Progenitor cell of endocrine pancreas (in vitro differentiated cells): ENCODE data around the gene MYO10. TPM values are rescaled to one million over a fixed set of nuclear protein-coding genes. Genes with fewer than 3 reads are reported as not detected.

Experiments
- DNase-seq: peaks from one replicate; pipeline ENCODE4 v3.0.0; 2021; ENCODE audit warnings: low spot score; ENCODE audit not compliant: unreplicated experiment
- H3K27ac Mint-ChIP-seq: 2 replicates; pipeline ENCODE4 v1.8.0; 2021; ENCODE audit warnings: mild to moderate bottlenecking, moderate library complexity, mixed read lengths
- H3K27me3 Mint-ChIP-seq: 2 replicates; pipeline ENCODE4 v1.8.0; 2021; ENCODE audit warnings: mixed read lengths
- H3K36me3 Mint-ChIP-seq: 2 replicates; pipeline ENCODE4 v1.8.0; 2022; ENCODE audit warnings: mixed read lengths; ENCODE audit not compliant: insufficient read depth
- H3K4me1 Mint-ChIP-seq: 2 replicates; pipeline ENCODE4 v1.8.0; 2021; ENCODE audit warnings: low read depth, mixed read lengths
- H3K4me3 Mint-ChIP-seq: 2 replicates; pipeline ENCODE4 v1.8.0; 2021; ENCODE audit warnings: low read depth, mild to moderate bottlenecking, moderate library complexity, mixed read lengths
- H3K9me3 Mint-ChIP-seq: 2 replicates; pipeline ENCODE4 v1.8.0; 2021; ENCODE audit warnings: low read depth, mixed read lengths
- CTCF ChIP-seq: fragments of 200-600 bp; sonication (generic); IDR thresholded peaks from one replicate; pipeline ENCODE4 v1.5.0; 2021; ENCODE audit warnings: antibody characterized with exemption, mild to moderate bottlenecking; ENCODE audit not compliant: unreplicated experiment
- total RNA-seq: library from RNA; stranded (reverse); gene quantifications from 2 replicates; pipeline ENCODE4 v1.2.1, GENCODE V29; 2021

Gene MYO10
- total RNA-seq, 1 donor from 2014 or later, result 88.0 TPM

DNA sequence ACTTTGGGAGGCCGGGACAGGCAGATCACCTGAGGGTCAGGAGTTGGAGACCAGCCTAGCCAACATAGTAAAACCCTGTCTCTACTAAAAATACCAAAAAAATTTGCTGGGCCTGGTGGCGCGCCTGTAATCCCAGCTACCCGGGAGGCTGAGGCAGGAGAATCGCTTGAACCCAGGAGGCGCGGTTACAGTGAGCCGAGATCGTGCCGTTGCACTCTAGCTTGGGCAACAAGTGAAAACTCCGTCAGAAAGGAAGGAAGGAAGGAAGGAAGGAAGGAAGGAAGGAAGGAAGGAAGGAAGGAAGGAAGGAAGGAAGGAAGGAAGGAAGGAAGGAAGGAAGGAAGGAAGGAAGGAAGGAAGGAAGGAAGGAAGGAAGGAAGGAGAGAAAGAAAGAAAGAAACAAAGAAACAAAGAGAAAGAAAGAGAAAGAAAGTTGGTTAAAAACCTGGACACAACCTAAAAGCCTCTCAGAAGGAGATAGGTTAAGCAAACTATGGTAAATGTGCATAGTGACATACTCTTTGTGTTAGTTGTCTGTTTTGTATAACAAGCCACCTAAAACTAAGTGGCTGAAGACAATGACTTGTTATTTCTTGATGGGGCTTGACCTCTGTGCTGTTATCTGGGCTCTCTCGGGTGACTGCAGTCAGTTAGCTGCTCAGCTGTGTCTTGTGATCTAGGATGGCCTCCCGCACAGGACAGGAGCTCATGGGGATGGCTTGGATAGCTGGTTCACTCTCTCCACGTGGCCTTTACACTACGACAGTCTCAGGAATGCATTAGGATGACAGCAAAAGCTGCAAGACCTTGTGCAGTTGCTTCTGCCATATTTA is 8.0 kb upstream of the MYO10 start:
- Mint-ChIP-seq H3K4me1 (no peaks in the 10 kb centered on the region), H3K4me3 (no peak overlapping the region), H3K36me3 (no peaks in the 10 kb centered on the region), H3K9me3 (peaks cover 7% of the 10 kb centered on the region), H3K27ac (peak overlapping the region; percentile 85), H3K27me3 (peaks cover 18% of the 10 kb centered on the region)
- no peak for DNase-seq
- TF ChIP-seq CTCF, result no peak

DNA sequence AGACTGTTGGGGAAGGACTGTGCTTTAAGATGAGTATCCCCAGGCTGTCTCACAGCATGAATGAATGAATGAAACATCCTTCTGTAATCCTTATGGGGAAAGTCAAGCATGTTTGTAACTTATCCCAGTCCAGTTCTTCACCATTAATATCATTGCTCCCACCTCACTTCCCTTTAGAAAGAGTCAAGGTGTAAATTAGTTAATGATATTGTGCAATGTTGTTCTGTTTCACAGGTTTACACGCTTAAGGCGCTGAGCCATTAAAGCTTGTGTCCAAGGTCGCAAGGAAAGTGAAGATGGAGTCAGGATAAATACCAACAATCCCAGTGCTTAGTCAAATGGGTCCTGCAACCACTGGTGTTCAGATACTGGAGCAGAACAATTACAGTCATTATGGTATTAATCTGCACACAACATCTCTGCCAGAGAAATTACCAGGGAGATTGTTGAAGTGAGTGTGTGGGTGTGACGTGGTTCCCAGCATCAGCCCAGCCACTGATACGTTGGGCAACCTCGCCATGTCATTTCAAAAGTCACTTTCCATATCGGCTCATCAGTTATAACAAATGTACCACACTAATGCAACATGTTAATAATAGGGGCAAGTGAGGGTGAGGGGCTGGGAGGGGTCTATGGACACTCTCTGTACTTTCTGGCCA is 1.5 kb upstream of the MYO10 start:
- Mint-ChIP-seq H3K4me3 (peak overlapping the region; percentile 82), H3K27me3 (peaks cover 57% of the 10 kb centered on the region), H3K9me3 (no peaks in the 10 kb centered on the region), H3K36me3 (no peaks in the 10 kb centered on the region), H3K27ac (no peak overlapping the region), H3K4me1 (peaks cover 26% of the 10 kb centered on the region)
- TF ChIP-seq CTCF, result no peak
- DNase-seq, result no peak

- no peaks in the 10 kb centered on the region for H3K9me3 Mint-ChIP-seq
- H3K4me1 Mint-ChIP-seq, result peaks cover 28% of the 10 kb centered on the region
- H3K36me3 Mint-ChIP-seq, result no peaks in the 10 kb centered on the region
- peak overlapping the region; percentile 82 for H3K4me3 Mint-ChIP-seq
- peak overlapping the region; percentile 65 for H3K27ac Mint-ChIP-seq
- no peak for DNase-seq
- no peak for TF ChIP-seq CTCF
- H3K27me3 Mint-ChIP-seq, result peaks cover 54% of the 10 kb centered on the region
These were observed 926 bp upstream of the MYO10 start for GRCh38 chr5:16936989-16937438.

DNA sequence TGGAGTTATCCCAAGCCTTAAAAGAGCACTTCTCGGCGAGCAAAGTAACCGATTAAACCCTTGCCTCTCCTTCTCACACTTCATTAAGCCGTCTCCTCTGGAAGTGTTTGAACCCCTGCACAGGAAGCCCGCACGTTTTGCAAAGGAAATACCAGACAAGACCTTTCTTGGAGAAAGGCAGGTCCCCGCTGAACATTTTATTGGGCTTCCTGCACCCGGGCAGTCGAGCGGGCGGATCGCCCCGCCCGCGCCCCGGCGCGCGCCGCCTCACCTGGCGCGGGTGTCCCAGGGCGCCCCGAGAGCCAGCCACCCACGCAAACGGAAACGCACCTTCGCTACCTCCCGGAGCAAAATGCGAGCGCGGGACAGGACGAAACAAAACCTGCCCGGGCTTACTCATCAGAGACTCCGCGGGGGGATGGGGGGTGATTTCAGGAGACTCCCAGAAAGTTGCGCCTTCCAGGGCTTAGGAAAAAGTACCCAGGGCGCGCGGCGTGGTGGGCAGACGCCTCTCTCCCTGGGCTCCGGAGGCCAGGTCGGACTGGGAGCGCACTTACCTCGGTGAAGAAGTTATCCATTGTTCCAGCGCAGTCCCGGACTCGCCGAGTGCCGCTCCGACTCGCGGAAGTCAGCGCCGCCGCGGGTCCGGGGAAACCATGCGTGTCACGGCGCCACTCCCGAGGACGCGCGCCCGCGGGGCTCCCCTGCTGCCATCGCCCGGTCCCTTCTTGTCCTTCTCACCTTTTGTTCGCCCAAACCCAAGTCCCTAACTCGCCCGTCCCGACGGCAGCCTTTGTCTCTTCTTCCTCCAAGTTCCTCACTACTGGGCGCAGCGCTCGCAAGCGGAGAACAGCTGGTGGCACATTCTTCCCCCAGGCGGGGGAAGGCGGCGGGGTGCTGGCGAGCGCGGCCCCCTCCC is 598 bp downstream of the MYO10 start:
- Mint-ChIP-seq H3K27ac (peak overlapping the region; percentile 97), H3K27me3 (peaks cover 53% of the 10 kb centered on the region), H3K4me3 (peak overlapping the region; percentile 95), H3K36me3 (no peaks in the 10 kb centered on the region), H3K9me3 (no peaks in the 10 kb centered on the region), H3K4me1 (peaks cover 38% of the 10 kb centered on the region)
- TF ChIP-seq CTCF, result no peak
- DNase-seq, result peak; percentile 14

GRCh38 chr5:16934677-16935153 is 1.4 kb downstream of the MYO10 start:
- Mint-ChIP-seq H3K36me3 (no peaks in the 10 kb centered on the region), H3K27me3 (peaks cover 46% of the 10 kb centered on the region), H3K4me3 (peak overlapping the region; percentile 95), H3K27ac (peak overlapping the region; percentile 83), H3K9me3 (no peaks in the 10 kb centered on the region), H3K4me1 (peaks cover 42% of the 10 kb centered on the region)
- no peak for TF ChIP-seq CTCF
- DNase-seq, result no peak
